GM18858 (cell line): Measurements from ENCODE around the gene HTT.
"Not testable (repeated sequence)": the region's sequence is repeated elsewhere in the genome, so short reads cannot be mapped to it uniquely, and the experiment has no call there.

Experiments
- ATAC-seq: cut with Tn5 transposase; IDR thresholded peaks from one replicate; pipeline ENCODE4 v1.9.1; 2021; ENCODE audit not compliant: unreplicated experiment

The HTT gene

GRCh38 chr4:3118312-3118711 lies 43.8 kb downstream of the HTT start:
- ATAC-seq: no peak

GRCh38 chr4:3119464-3119863 lies 45.0 kb downstream of the HTT start:
- ATAC-seq: no peak

GRCh38 chr4:3121110-3121509 lies 46.6 kb downstream of the HTT start:
- no peak for ATAC-seq

GRCh38 chr4:3121596-3121995 lies 47.1 kb downstream of the HTT start:
- no peak for ATAC-seq

GRCh38 chr4:3122081-3122563 lies 47.6 kb downstream of the HTT start:
- no peak for ATAC-seq

- ATAC-seq: no peak
Observed at GRCh38 chr4:3123181-3123671, 48.7 kb downstream of the HTT start.

- no peak for ATAC-seq
Observed at GRCh38 chr4:3124070-3124767, 49.7 kb downstream of the HTT start.

GRCh38 chr4:3127112-3127511 lies 52.6 kb downstream of the HTT start:
- ATAC-seq: no peak

- ATAC-seq: no peak
Observed at GRCh38 chr4:3128058-3128457, 53.6 kb downstream of the HTT start.

- no peak for ATAC-seq
Observed at GRCh38 chr4:3128976-3129375, 54.5 kb downstream of the HTT start.

- no peak for ATAC-seq
Observed at GRCh38 chr4:3130201-3130600, 55.7 kb downstream of the HTT start.

GRCh38 chr4:3130826-3131225 lies 56.3 kb downstream of the HTT start:
- no peak for ATAC-seq

GRCh38 chr4:3134201-3134600 lies 59.7 kb downstream of the HTT start:
- ATAC-seq: no peak

GRCh38 chr4:3135155-3136011 lies 60.9 kb downstream of the HTT start:
- ATAC-seq: no peak

- ATAC-seq: no peak
Observed at GRCh38 chr4:3136454-3136853, 62.0 kb downstream of the HTT start.

- ATAC-seq: no peak
Observed at GRCh38 chr4:3137908-3138307, 63.4 kb downstream of the HTT start.

- no peak for ATAC-seq
Observed at GRCh38 chr4:3145234-3145924, 70.9 kb downstream of the HTT start.

GRCh38 chr4:3148926-3149325 lies 74.4 kb downstream of the HTT start:
- no peak for ATAC-seq

- ATAC-seq: not testable (repeated sequence)
Observed at GRCh38 chr4:3151238-3151637, 76.8 kb downstream of the HTT start.

- ATAC-seq: no peak
Observed at GRCh38 chr4:3157366-3157765, 82.9 kb downstream of the HTT start.

GRCh38 chr4:3158841-3159240 lies 84.4 kb downstream of the HTT start:
- no peak for ATAC-seq
